Endothelial cell of umbilical vein (primary cell): Measurements from ENCODE around the gene GATA2. TPM values are rescaled to one million over a fixed set of nuclear protein-coding genes. Genes with fewer than 3 reads are reported as not detected.

Experiments used
- BruUV-seq: library from RNA; stranded (reverse); fragments of 400-500 nt; replicated peaks from 2 replicates; lab custom pipeline; 2021; lab: Mats Ljungman, UMichigan
- CTCF ChIA-PET: fragments of 300-600, 350-600 bp; sonication (Branson Sonifier 250); formaldehyde crosslinking; loops from one replicate; lab custom pipeline; 2021; ENCODE audit warnings: antibody characterized with exemption, inconsistent platforms; lab: Charles Lee
- POLR2A ChIA-PET: fragments of 300-600, 350-600 bp; sonication (Branson Sonifier 250); formaldehyde crosslinking; loops from one replicate; lab custom pipeline; 2021; ENCODE audit warnings: antibody characterized with exemption, inconsistent platforms; lab: Charles Lee
- DNase-seq: peaks from one replicate; pipeline ENCODE4 v3.0.0-alpha.2; 2011; ENCODE audit warnings: low read depth, low spot score
- FAIRE-seq: peaks from 2 replicates; lab custom pipeline; 2011; peaks lifted over from hg19 to GRCh38; lab: Jason Lieb, UNC
- H2AFZ ChIP-seq: 2 replicates; pipeline ENCODE4 v1.6.0; 2012; ENCODE audit warnings: low read depth, low read length, control low read depth, inconsistent platforms
- H3K27ac ChIP-seq: 2 replicates; pipeline ENCODE4 v1.5.1; 2011; ENCODE audit warnings: low read depth, mild to moderate bottlenecking, control low read depth, low read length, moderate library complexity; ENCODE audit not compliant: insufficient read depth
- H3K27me3 ChIP-seq, 2 experiments: 2 replicates each; pipeline versions ENCODE4 v1.6.0 to v1.6.1; 2011; ENCODE audit warnings: low read length in 2 of 2, mixed read lengths in 1 of 2; ENCODE audit not compliant: control insufficient read depth in 2 of 2, insufficient read depth in 2 of 2
- H3K36me3 ChIP-seq, 2 experiments: 2 replicates in 1 of 2; 3 replicates in 1 of 2; pipeline ENCODE4 v1.5.1; 2011; ENCODE audit warnings: low read length in 2 of 2, mild to moderate bottlenecking in 1 of 2, moderate library complexity in 1 of 2; ENCODE audit not compliant: control insufficient read depth in 2 of 2, insufficient read depth in 2 of 2; ENCODE audit errors: extremely low read depth in 1 of 2
- H3K4me1 ChIP-seq: 3 replicates; pipeline ENCODE4 v1.5.1; 2011; ENCODE audit warnings: mild to moderate bottlenecking, low read length; ENCODE audit not compliant: control insufficient read depth, insufficient read depth; ENCODE audit errors: extremely low read depth
- H3K4me2 ChIP-seq: 2 replicates; pipeline ENCODE4 v1.6.1; 2011; ENCODE audit warnings: low read length, control low read depth, mixed read lengths; ENCODE audit not compliant: insufficient read depth
- H3K4me3 ChIP-seq, 3 experiments: fragments of 200-600 bp in 1 of 3; sonication (generic), shearing (Covaris generic) in 1 of 3; replicated peaks in 1 of 3; 2 replicates each; pipeline ENCODE4 v1.5.1; 2011 to 2016; ENCODE audit warnings: control low read depth in 3 of 3, low read length in 3 of 3, mild to moderate bottlenecking in 2 of 3, inconsistent platforms in 1 of 3, low read depth in 1 of 3, moderate library complexity in 1 of 3; ENCODE audit not compliant: insufficient read depth in 1 of 3
- H3K79me2 ChIP-seq: 2 replicates; pipeline ENCODE4 v1.6.0; 2012; ENCODE audit warnings: low read length, inconsistent platforms; ENCODE audit not compliant: control insufficient read depth, insufficient read depth
- H3K9ac ChIP-seq: replicated peaks from 2 replicates; pipeline ENCODE3; 2011; ENCODE audit warnings: low read length, control low read depth; ENCODE audit not compliant: insufficient read depth; ENCODE audit errors: extremely low read depth
- H3K9me1 ChIP-seq: replicated peaks from 3 replicates; pipeline ENCODE4 v1.6.0; 2011; ENCODE audit warnings: mild to moderate bottlenecking, low read length; ENCODE audit not compliant: control insufficient read depth, insufficient read depth; ENCODE audit errors: extremely low read depth
- H3K9me3 ChIP-seq: replicated peaks from 2 replicates; pipeline ENCODE4 v1.5.1; 2012; ENCODE audit warnings: low read length, inconsistent platforms; ENCODE audit not compliant: control insufficient read depth, insufficient read depth
- H4K20me1 ChIP-seq: replicated peaks from 2 replicates; pipeline ENCODE3; 2011; ENCODE audit warnings: mild to moderate bottlenecking, low read length; ENCODE audit not compliant: control insufficient read depth, insufficient read depth; ENCODE audit errors: extremely low read depth
- EZH2 ChIP-seq: IDR thresholded peaks from 2 replicates; pipeline ENCODE4 v1.6.1; 2012; ENCODE audit warnings: borderline replicate concordance, low read depth, mild to moderate bottlenecking, moderate library complexity, low read length, inconsistent platforms; ENCODE audit not compliant: severe bottlenecking
- MYC ChIP-seq: IDR thresholded peaks from one replicate; pipeline ENCODE4 v1.6.1; 2011; ENCODE audit warnings: mild to moderate bottlenecking, low read depth, low read length
- POLR2A ChIP-seq: IDR thresholded peaks from 2 replicates; pipeline ENCODE4 v1.6.1; 2012; ENCODE audit warnings: low read depth, mild to moderate bottlenecking, control low read depth, low read length
- dilution Hi-C: fragments of 300-500 bp; cut with MboI; formaldehyde crosslinking; loops from one replicate; pipeline ENCODE4 v1.15.0; 2019; ENCODE audit warnings: low sequenced_read_pairs; ENCODE audit not compliant: extremely low pct_ligation_motif_present
- intact Hi-C: fragments of 100-400 bp; cut with micrococcal nuclease; formaldehyde crosslinking; loops from one replicate; pipeline ENCODE4 v1.10.0; 2022
- polyA plus RNA-seq, 4 experiments: library from polyadenylated mRNA; depleted of rRNA in 3 of 4; stranded (reverse) in 3 of 4; unstranded in 1 of 4; fragments of >200 nt; gene quantifications; 2 replicates each; pipeline versions ENCODE4 v1.2.1 to v1.2.3, GENCODE V29; 2011 to 2012; ENCODE audit warnings: missing spikeins in 1 of 4
- total RNA-seq: library from RNA; stranded (reverse); gene quantifications from 2 replicates; pipeline ENCODE4 v1.2.3, GENCODE V29; 2021
- TF ChIP-seq, protein P1 (sequence below): IDR thresholded peaks from 2 replicates; pipeline ENCODE4 v1.6.1; 2011; ENCODE audit not compliant: insufficient read depth, insufficient read length
- TF ChIP-seq, protein P2 (sequence below), 2 donors: IDR thresholded peaks; 1 replicate in 1 of 2; 2 replicates in 1 of 2; pipeline ENCODE4 v1.5.1; 2011; ENCODE audit warnings: low read length in 2 of 2, mild to moderate bottlenecking in 2 of 2, moderate library complexity in 2 of 2, control low read depth in 1 of 2, inconsistent platforms in 1 of 2, low read depth in 1 of 2; ENCODE audit not compliant: insufficient read depth in 1 of 2; ENCODE audit errors: extremely low read depth in 1 of 2

The GATA2 gene
- total and polyA plus RNA-seq, 2 donors (not counting 3 experiments of a cell fraction or from before 2014, with no cell fraction given) = 28.8 to 62.2 TPM

DNA sequence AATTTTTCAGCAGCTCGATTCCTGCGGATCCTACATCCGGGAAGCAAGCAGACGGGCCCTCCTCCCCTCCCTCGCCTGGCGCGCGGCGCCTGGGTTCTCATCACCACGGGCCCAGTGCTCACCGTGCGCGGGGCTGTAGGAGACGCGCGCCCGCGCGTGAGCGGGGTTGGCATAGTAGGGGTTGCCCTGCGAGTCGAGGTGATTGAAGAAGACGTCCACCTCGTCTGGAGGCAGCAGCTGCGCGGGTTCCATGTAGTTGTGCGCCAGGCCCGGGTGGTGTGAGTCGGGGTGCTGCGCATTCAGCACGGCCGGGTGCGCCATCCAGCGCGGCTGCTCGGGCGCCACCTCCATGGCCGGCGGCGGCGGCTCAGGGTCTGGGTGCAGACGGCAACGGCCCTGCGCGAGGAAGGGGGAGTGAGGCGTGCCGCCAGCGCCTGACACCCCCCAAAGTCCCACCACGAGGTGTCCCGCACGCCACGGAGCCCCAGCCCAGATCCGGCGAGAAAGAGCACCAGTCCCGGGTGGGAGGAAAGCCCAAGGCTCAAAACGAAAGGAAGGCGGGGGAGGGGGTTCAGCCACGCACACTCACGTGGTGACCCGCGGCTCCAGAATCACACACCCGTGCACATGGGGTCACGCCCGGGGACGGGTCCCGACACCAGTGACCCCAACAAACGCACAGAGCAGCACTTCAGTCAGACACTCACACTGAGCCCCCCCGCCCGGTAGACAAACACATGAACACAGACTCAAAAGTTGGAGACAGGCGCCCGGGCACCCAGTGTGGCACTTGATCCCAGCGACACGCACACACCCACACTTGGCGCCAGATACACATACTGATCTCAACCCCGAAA, 6.1 kb downstream of the GATA2 start:
- H3K36me3 ChIP-seq = peaks cover 0 to 11% of the 10 kb centered on the region in 2 experiments
- dilution Hi-C loops = no loop called here
- BruUV-seq = TSS peak; percentile 15
- POLR2A ChIA-PET = no interaction called here
- DNase-seq (peak; percentile 43), FAIRE-seq (no peak)
- H3K79me2 ChIP-seq = peaks cover 90% of the 10 kb centered on the region
- H3K9me1 ChIP-seq = no peaks in the 10 kb centered on the region
- H3K4me2 ChIP-seq = peak overlapping the region; percentile 96
- CTCF ChIA-PET = interaction anchor here (1.0 to 1.5 kb wide), 6 partner anchors 10 to 122 kb away, joined by 3 to 4 read pairs (median 4); no protein-coding TSS in a partner anchor
- H4K20me1 ChIP-seq = no peaks in the 10 kb centered on the region
- no peak overlapping the region for H2AFZ ChIP-seq
- H3K4me3 ChIP-seq = peak overlapping the region; percentile 77 to 95 (median 83)
- H3K27me3 ChIP-seq = no peaks in the 10 kb centered on the region
- no peaks in the 10 kb centered on the region for H3K9me3 ChIP-seq
- intact Hi-C loops = no loop called here
- no peak for TF ChIP-seq MYC
- TF ChIP-seq EZH2 = no peak
- TF ChIP-seq, protein P1, sequence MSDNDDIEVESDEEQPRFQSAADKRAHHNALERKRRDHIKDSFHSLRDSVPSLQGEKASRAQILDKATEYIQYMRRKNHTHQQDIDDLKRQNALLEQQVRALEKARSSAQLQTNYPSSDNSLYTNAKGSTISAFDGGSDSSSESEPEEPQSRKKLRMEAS = peak; percentile 2
- TF ChIP-seq, protein P2, sequence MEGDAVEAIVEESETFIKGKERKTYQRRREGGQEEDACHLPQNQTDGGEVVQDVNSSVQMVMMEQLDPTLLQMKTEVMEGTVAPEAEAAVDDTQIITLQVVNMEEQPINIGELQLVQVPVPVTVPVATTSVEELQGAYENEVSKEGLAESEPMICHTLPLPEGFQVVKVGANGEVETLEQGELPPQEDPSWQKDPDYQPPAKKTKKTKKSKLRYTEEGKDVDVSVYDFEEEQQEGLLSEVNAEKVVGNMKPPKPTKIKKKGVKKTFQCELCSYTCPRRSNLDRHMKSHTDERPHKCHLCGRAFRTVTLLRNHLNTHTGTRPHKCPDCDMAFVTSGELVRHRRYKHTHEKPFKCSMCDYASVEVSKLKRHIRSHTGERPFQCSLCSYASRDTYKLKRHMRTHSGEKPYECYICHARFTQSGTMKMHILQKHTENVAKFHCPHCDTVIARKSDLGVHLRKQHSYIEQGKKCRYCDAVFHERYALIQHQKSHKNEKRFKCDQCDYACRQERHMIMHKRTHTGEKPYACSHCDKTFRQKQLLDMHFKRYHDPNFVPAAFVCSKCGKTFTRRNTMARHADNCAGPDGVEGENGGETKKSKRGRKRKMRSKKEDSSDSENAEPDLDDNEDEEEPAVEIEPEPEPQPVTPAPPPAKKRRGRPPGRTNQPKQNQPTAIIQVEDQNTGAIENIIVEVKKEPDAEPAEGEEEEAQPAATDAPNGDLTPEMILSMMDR (IDR thresholded peaks at IDR 0.05; ENCODE audit: extremely low read depth in 1 of 2, insufficient read depth in 1 of 2, low read depth in 1 of 2, low read length in 2 of 2) = no peak
- no peak for TF ChIP-seq POLR2A
- peaks cover 39% of the 10 kb centered on the region for H3K4me1 ChIP-seq
- peak overlapping the region; percentile 97 for H3K27ac ChIP-seq
- peak overlapping the region; percentile 84 for H3K9ac ChIP-seq
